B cell (primary cell): ENCODE data around the gene CNN1.

Experiments used
- EZH2 ChIP-seq: IDR thresholded peaks from 2 replicates; pipeline ENCODE4 v1.6.1; 2012; ENCODE audit warnings: borderline replicate concordance, low read depth, mild to moderate bottlenecking, moderate library complexity, low read length; ENCODE audit not compliant: insufficient read depth, poor library complexity, severe bottlenecking
- TF ChIP-seq, protein P1 (sequence below): fragments of 200-600 bp; IDR thresholded peaks from one replicate; pipeline ENCODE4 v1.8.0; 2022; ENCODE audit warnings: antibody characterized with exemption, mild to moderate bottlenecking

DNA sequence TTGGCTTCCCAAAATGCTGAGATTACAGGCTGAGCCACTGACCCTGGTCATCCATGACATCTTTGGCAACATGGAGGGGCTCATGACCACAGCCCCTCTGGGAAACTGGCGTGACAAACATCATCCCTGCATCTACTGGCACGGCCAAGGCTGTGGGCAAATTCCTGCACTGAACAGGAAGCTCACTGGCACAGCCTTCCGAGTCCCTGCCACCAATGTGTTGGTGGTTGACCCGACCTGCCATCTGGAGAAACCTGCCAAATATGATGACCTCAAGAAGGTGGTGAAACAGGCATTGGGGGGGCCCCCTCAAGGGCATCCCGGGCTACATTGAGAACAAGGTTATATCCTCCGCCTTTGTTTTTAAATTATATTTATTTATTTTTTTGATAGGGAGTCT is 47.7 kb downstream of the CNN1 start:
- TF ChIP-seq, protein P1, sequence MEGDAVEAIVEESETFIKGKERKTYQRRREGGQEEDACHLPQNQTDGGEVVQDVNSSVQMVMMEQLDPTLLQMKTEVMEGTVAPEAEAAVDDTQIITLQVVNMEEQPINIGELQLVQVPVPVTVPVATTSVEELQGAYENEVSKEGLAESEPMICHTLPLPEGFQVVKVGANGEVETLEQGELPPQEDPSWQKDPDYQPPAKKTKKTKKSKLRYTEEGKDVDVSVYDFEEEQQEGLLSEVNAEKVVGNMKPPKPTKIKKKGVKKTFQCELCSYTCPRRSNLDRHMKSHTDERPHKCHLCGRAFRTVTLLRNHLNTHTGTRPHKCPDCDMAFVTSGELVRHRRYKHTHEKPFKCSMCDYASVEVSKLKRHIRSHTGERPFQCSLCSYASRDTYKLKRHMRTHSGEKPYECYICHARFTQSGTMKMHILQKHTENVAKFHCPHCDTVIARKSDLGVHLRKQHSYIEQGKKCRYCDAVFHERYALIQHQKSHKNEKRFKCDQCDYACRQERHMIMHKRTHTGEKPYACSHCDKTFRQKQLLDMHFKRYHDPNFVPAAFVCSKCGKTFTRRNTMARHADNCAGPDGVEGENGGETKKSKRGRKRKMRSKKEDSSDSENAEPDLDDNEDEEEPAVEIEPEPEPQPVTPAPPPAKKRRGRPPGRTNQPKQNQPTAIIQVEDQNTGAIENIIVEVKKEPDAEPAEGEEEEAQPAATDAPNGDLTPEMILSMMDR, result no peak
- no peak for TF ChIP-seq EZH2
